IPS-20b (cell line): ENCODE data around the gene ZNF684.
"Not testable (repeated sequence)": the region's sequence is repeated elsewhere in the genome, so short reads cannot be mapped to it uniquely, and the experiment has no call there.

Experiments
- H3K27ac ChIP-seq: one replicate; pipeline ENCODE4 v1.5.1; 2013; ENCODE audit warnings: low read length
- H3K27me3 ChIP-seq: 2 replicates; pipeline ENCODE4 v1.6.1; 2013; ENCODE audit warnings: mild to moderate bottlenecking, low read length, inconsistent platforms; ENCODE audit not compliant: insufficient read depth
- H3K36me3 ChIP-seq: 2 replicates; pipeline ENCODE4 v1.6.1; 2013; ENCODE audit warnings: low read depth, mild to moderate bottlenecking, inconsistent platforms, low read length, moderate library complexity; ENCODE audit not compliant: insufficient read depth
- H3K4me1 ChIP-seq: 2 replicates; pipeline ENCODE4 v1.6.1; 2013; ENCODE audit warnings: mild to moderate bottlenecking, control low read depth, inconsistent platforms, low read length, moderate library complexity; ENCODE audit not compliant: insufficient read depth
- H3K4me3 ChIP-seq: 2 replicates; pipeline ENCODE4 v1.5.1; 2013; ENCODE audit warnings: mild to moderate bottlenecking, low read length, inconsistent platforms
- H3K9ac ChIP-seq: 2 replicates; pipeline ENCODE4 v1.6.1; 2013; ENCODE audit warnings: low read depth, mild to moderate bottlenecking, inconsistent platforms, low read length, moderate library complexity
- H3K9me3 ChIP-seq: 2 replicates; pipeline ENCODE4 v1.6.1; 2013; ENCODE audit warnings: mild to moderate bottlenecking, low read depth, low read length, inconsistent platforms; ENCODE audit not compliant: insufficient read depth

Gene ZNF684

GRCh38 chr1:40535732-40536131 lies 4.3 kb downstream of the ZNF684 start:
- Histone ChIP-seq H3K4me1 (no peaks in the 10 kb centered on the region), H3K9me3 (peaks cover 6% of the 10 kb centered on the region; the same call in 1 of the 2 replicates), H3K4me3 (no peak overlapping the region), H3K9ac (no peak overlapping the region), H3K36me3 (peaks cover 9% of the 10 kb centered on the region; the same call in 1 of the 2 replicates), H3K27ac (no peak overlapping the region), H3K27me3 (no peaks in the 10 kb centered on the region)

GRCh38 chr1:40539338-40539737 lies 7.9 kb downstream of the ZNF684 start:
- no peak overlapping the region for H3K9ac ChIP-seq
- H3K27ac ChIP-seq: no peak overlapping the region
- H3K27me3 ChIP-seq: no peaks in the 10 kb centered on the region
- H3K36me3 ChIP-seq: peaks cover 30% of the 10 kb centered on the region
- H3K9me3 ChIP-seq: peaks cover 6% of the 10 kb centered on the region; the same call in 1 of the 2 replicates
- no peak overlapping the region for H3K4me3 ChIP-seq
- H3K4me1 ChIP-seq: no peaks in the 10 kb centered on the region

DNA sequence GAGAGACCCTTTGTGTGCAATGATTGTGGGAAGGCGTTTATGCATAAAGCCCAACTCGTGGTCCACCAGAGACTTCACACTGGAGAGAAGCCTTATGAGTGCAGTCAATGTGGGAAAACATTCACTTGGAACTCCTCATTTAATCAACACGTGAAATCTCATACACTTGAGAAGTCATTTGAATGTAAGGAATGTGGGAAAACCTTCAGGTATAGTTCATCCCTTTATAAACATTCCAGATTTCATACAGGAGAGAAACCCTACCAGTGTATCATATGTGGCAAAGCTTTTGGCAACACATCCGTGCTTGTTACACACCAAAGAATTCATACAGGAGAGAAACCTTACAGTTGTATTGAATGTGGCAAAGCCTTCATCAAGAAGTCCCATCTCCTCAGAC lies 15.5 kb downstream of the ZNF684 start:
- no peaks in the 10 kb centered on the region for H3K4me1 ChIP-seq
- peaks cover 21% of the 10 kb centered on the region for H3K9me3 ChIP-seq
- no peak overlapping the region for H3K9ac ChIP-seq
- no peak overlapping the region for H3K27ac ChIP-seq
- H3K27me3 ChIP-seq: no peaks in the 10 kb centered on the region
- no peak overlapping the region for H3K4me3 ChIP-seq
- peaks cover 41% of the 10 kb centered on the region for H3K36me3 ChIP-seq

GRCh38 chr1:40553017-40553416 lies 21.6 kb downstream of the ZNF684 start:
- no peak overlapping the region for H3K9ac ChIP-seq

GRCh38 chr1:40554807-40555206 lies 23.4 kb downstream of the ZNF684 start:
- H3K9me3 ChIP-seq, H3K27me3 ChIP-seq, H3K4me1 ChIP-seq, H3K36me3 ChIP-seq, H3K9ac ChIP-seq, H3K27ac ChIP-seq, H3K4me3 ChIP-seq: not testable (repeated sequence)

More at GRCh38 chr1:40553017-40553416, 21.6 kb downstream of the ZNF684 start:
- no peaks in the 10 kb centered on the region for H3K4me1 ChIP-seq
- no peak overlapping the region for H3K4me3 ChIP-seq
- no peaks in the 10 kb centered on the region for H3K27me3 ChIP-seq
- no peaks in the 10 kb centered on the region for H3K9me3 ChIP-seq
- no peaks in the 10 kb centered on the region for H3K36me3 ChIP-seq
- no peak overlapping the region for H3K27ac ChIP-seq

DNA sequence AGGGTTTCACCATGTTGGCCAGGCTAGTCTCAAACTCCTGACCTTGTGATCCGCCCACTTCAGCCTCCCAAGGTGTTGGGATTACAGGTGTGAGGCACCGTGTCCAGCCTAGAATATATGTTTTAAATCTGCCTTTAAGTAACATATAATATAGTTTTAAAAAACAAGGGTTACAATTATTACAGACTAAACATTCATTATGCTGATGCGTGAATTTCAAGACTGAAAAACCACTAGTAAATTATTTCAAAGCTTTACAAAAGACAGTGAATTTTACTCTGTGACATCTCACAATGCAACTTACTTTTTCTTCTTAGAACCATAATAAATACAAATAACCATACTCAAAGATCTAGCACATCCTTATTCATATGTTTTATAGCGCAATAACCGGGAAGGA lies 24.7 kb downstream of the ZNF684 start:
- Histone ChIP-seq H3K9ac (no peak overlapping the region), H3K4me1 (no peaks in the 10 kb centered on the region), H3K27ac (no peak overlapping the region), H3K27me3 (no peaks in the 10 kb centered on the region), H3K36me3 (no peaks in the 10 kb centered on the region), H3K9me3 (no peaks in the 10 kb centered on the region), H3K4me3 (no peak overlapping the region)

DNA sequence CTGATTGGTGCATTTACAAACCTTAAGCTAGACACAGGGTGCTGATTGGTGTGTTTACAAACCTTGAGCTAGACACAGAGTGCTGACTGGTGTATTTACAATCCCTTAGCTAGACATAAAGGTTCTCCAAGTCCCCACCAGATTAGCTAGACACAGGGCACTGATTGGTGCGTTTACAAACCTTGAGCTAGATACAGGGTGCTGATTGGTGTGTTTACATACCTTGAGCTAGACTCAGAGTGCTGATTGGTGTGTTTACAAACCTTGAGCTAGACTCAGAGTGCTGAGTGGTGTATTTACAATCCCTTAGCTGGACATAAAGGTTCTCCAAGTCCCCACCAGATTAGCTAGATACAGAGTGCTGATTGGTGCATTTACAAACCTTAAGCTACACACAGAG lies 26.8 kb downstream of the ZNF684 start:
- H3K27me3 ChIP-seq, H3K4me1 ChIP-seq, H3K27ac ChIP-seq: not testable (repeated sequence)

GRCh38 chr1:40562185-40562584 lies 30.7 kb downstream of the ZNF684 start:
- no peak overlapping the region for H3K4me3 ChIP-seq
- no peaks in the 10 kb centered on the region for H3K27me3 ChIP-seq
- no peak overlapping the region for H3K9ac ChIP-seq
- H3K4me1 ChIP-seq: no peaks in the 10 kb centered on the region
- H3K27ac ChIP-seq: no peak overlapping the region
- no peaks in the 10 kb centered on the region for H3K36me3 ChIP-seq
- no peaks in the 10 kb centered on the region for H3K9me3 ChIP-seq

More for the DNA sequence above, 26.8 kb downstream of the ZNF684 start:
- not testable (repeated sequence) for H3K4me3 ChIP-seq, H3K9me3 ChIP-seq, H3K36me3 ChIP-seq, H3K9ac ChIP-seq

DNA sequence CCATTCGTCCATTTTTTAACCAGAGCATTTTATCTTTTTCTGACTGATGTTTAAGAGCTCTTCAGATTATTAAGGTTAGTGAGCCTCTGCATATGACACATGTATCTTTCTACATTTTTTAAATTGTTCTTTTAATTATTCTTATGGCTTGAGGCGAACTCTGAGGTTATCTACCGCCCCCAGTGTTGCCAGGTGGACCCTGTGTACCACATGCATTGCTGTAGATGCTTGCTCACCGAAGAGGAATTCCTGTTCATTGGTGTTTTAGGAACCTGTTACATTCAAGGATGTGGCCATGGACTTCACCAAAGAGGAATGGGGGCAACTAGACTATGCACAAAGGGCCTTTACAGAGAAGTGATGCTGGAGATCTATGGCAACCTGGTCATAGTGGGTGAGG lies 31.8 kb downstream of the ZNF684 start:
- Histone ChIP-seq H3K9ac (no peak overlapping the region), H3K27ac (no peak overlapping the region), H3K27me3 (no peaks in the 10 kb centered on the region), H3K36me3 (no peaks in the 10 kb centered on the region), H3K9me3 (no peaks in the 10 kb centered on the region), H3K4me3 (no peak overlapping the region), H3K4me1 (no peaks in the 10 kb centered on the region)

GRCh38 chr1:40564506-40564905 lies 33.1 kb downstream of the ZNF684 start:
- Histone ChIP-seq H3K27me3 (no peaks in the 10 kb centered on the region), H3K4me3 (no peak overlapping the region), H3K36me3 (no peaks in the 10 kb centered on the region), H3K9ac (no peak overlapping the region), H3K27ac (no peak overlapping the region), H3K9me3 (no peaks in the 10 kb centered on the region), H3K4me1 (no peaks in the 10 kb centered on the region)

- no peaks in the 10 kb centered on the region for H3K36me3 ChIP-seq
- no peaks in the 10 kb centered on the region for H3K27me3 ChIP-seq
Measured at GRCh38 chr1:40564913-40565312, 33.5 kb downstream of the ZNF684 start.

GRCh38 chr1:40567825-40568224 lies 36.4 kb downstream of the ZNF684 start:
- Histone ChIP-seq H3K27ac (no peak overlapping the region), H3K9ac (no peak overlapping the region), H3K36me3 (no peaks in the 10 kb centered on the region), H3K27me3 (no peaks in the 10 kb centered on the region), H3K4me3 (no peak overlapping the region), H3K9me3 (no peaks in the 10 kb centered on the region), H3K4me1 (no peaks in the 10 kb centered on the region)

More at GRCh38 chr1:40564913-40565312, 33.5 kb downstream of the ZNF684 start:
- Histone ChIP-seq H3K4me1 (no peaks in the 10 kb centered on the region), H3K9ac (no peak overlapping the region), H3K27ac (no peak overlapping the region), H3K9me3 (no peaks in the 10 kb centered on the region), H3K4me3 (no peak overlapping the region)

GRCh38 chr1:40574805-40575204 lies 43.4 kb downstream of the ZNF684 start:
- not testable (repeated sequence) for H3K36me3 ChIP-seq, H3K4me3 ChIP-seq, H3K27me3 ChIP-seq, H3K4me1 ChIP-seq, H3K9ac ChIP-seq, H3K27ac ChIP-seq, H3K9me3 ChIP-seq
